BLaER1 (cell line): ENCODE results near the gene PLPPR4.

Experiments used
- H3K27ac ChIP-seq: shearing (Covaris generic); formaldehyde crosslinking; 2 replicates; pipeline ENCODE4 v1.8.1; 2022
- H3K27me3 ChIP-seq: shearing (Covaris generic); formaldehyde crosslinking; 2 replicates; pipeline ENCODE4 v1.8.1; 2022
- H3K36me3 ChIP-seq: shearing (Covaris generic); formaldehyde crosslinking; 2 replicates; pipeline ENCODE4 v1.8.1; 2022
- H3K4me1 ChIP-seq: shearing (Covaris generic); formaldehyde crosslinking; 2 replicates; pipeline ENCODE4 v1.8.1; 2022
- H3K4me2 ChIP-seq: shearing (Covaris generic); formaldehyde crosslinking; 2 replicates; pipeline ENCODE4 v1.8.1; 2022
- H3K4me3 ChIP-seq: shearing (Covaris generic); formaldehyde crosslinking; 2 replicates; pipeline ENCODE4 v1.8.1; 2022
- H3K9ac ChIP-seq: shearing (Covaris generic); formaldehyde crosslinking; 2 replicates; pipeline ENCODE4 v1.8.1; 2022
- H3K9me3 ChIP-seq: shearing (Covaris generic); formaldehyde crosslinking; 2 replicates; pipeline ENCODE4 v1.8.1; 2022
- H4K20me1 ChIP-seq: shearing (Covaris generic); formaldehyde crosslinking; 2 replicates; pipeline ENCODE4 v1.8.1; 2022
- Cebpa-rat ChIP-seq: shearing (Covaris generic); IDR thresholded peaks from 2 replicates; pipeline ENCODE4 v1.8.1; 2022

Gene PLPPR4

GRCh38 chr1:99292886-99293285, 28.6 kb downstream of the PLPPR4 start:
- H3K4me2 ChIP-seq = no peak overlapping the region
- H3K36me3 ChIP-seq = no peaks in the 10 kb centered on the region
- no peak overlapping the region for H3K27ac ChIP-seq
- TF ChIP-seq Cebpa-rat = no peak
- H3K4me1 ChIP-seq = no peaks in the 10 kb centered on the region
- no peak overlapping the region for H3K4me3 ChIP-seq
- peaks cover 4% of the 10 kb centered on the region; the same call in 1 of the 2 replicates for H3K9me3 ChIP-seq
- H3K9ac ChIP-seq = no peak overlapping the region
- no peaks in the 10 kb centered on the region for H3K27me3 ChIP-seq
- no peaks in the 10 kb centered on the region for H4K20me1 ChIP-seq

DNA sequence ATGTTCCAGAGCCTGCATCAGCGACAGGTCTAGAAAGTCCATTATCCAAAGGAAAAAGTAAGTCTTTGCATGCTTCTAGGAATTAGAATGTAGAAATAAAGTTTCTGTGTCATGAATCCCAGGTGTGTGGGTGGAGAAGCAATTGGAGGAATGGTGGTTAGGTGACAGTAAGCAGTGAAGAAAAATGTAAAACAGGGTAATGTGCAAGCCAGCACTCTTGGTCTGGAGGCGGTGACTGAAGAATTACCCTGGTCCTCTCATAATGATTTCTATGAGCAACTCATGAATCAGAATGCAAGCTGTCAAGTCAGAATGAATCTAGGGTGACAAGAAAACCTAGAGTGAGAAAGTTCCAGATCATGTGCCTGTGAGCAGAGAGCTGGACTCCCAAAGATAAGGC, 33.6 kb downstream of the PLPPR4 start:
- H3K4me3 ChIP-seq = no peak overlapping the region
- no peak overlapping the region for H3K27ac ChIP-seq
- no peaks in the 10 kb centered on the region for H3K27me3 ChIP-seq
- H3K9ac ChIP-seq = no peak overlapping the region
- H3K4me2 ChIP-seq = no peak overlapping the region
- no peak for TF ChIP-seq Cebpa-rat
- no peaks in the 10 kb centered on the region for H3K4me1 ChIP-seq
- H3K9me3 ChIP-seq = no peaks in the 10 kb centered on the region
- H3K36me3 ChIP-seq = no peaks in the 10 kb centered on the region
- no peaks in the 10 kb centered on the region for H4K20me1 ChIP-seq

DNA sequence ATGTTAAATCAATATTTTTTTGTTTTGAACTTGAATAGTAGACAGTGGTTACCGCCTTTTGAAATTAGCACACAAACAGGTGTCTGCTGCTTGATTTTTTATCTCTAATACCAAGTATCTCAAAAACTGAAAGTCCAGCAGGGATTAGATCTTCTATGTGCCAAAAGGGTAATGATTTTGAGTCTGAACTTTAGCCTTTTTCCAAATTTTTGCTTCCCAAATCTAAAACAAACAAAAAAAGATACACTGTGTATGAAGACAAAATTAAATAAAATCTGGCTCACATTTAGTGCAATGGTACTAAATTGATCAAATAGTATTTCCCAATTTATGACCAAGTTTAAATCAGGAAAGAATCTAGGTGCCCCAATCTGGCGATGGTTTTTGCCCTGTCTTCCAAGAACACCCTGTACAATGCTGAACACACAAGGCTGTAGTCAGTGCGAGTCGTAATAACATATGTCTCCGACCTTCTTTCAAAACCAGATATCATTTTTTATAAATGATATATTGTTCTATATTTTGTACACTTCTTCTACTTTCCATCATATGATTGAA, 40.5 kb downstream of the PLPPR4 start:
- Histone ChIP-seq H4K20me1 (no peaks in the 10 kb centered on the region), H3K27ac (no peak overlapping the region), H3K36me3 (no peaks in the 10 kb centered on the region), H3K9ac (no peak overlapping the region), H3K4me2 (no peak overlapping the region), H3K4me1 (no peaks in the 10 kb centered on the region), H3K4me3 (no peak overlapping the region), H3K27me3 (no peaks in the 10 kb centered on the region), H3K9me3 (no peaks in the 10 kb centered on the region)
- TF ChIP-seq Cebpa-rat = no peak

DNA sequence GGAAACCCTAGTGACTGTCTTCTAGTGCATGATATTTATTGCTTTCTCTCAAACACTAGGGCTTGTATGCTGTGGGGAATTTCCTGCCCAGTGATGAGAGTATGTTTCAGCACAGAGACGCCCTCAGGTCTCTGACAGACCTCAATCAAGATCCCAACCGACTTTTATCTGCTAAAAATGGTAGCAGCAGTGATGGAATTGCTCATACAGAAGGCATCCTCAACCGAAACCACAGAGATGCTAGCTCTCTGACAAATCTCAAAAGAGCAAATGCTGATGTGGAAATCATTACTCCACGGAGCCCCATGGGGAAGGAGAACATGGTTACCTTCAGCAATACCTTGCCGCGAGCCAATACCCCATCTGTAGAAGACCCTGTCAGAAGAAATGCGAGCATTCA, 41.3 kb downstream of the PLPPR4 start:
- H4K20me1 ChIP-seq = no peaks in the 10 kb centered on the region
- no peaks in the 10 kb centered on the region for H3K4me1 ChIP-seq
- H3K36me3 ChIP-seq = no peaks in the 10 kb centered on the region
- H3K27me3 ChIP-seq = no peaks in the 10 kb centered on the region
- no peak for TF ChIP-seq Cebpa-rat
- no peaks in the 10 kb centered on the region for H3K9me3 ChIP-seq
- no peak overlapping the region for H3K9ac ChIP-seq
- H3K4me2 ChIP-seq = no peak overlapping the region
- no peak overlapping the region for H3K4me3 ChIP-seq
- no peak overlapping the region for H3K27ac ChIP-seq

GRCh38 chr1:99306056-99306455, 41.8 kb downstream of the PLPPR4 start:
- Histone ChIP-seq H3K4me2 (no peak overlapping the region), H3K36me3 (no peaks in the 10 kb centered on the region), H3K27ac (no peak overlapping the region), H4K20me1 (no peaks in the 10 kb centered on the region), H3K9me3 (no peaks in the 10 kb centered on the region), H3K27me3 (no peaks in the 10 kb centered on the region), H3K4me3 (no peak overlapping the region), H3K4me1 (no peaks in the 10 kb centered on the region), H3K9ac (no peak overlapping the region)
- TF ChIP-seq Cebpa-rat = no peak

DNA sequence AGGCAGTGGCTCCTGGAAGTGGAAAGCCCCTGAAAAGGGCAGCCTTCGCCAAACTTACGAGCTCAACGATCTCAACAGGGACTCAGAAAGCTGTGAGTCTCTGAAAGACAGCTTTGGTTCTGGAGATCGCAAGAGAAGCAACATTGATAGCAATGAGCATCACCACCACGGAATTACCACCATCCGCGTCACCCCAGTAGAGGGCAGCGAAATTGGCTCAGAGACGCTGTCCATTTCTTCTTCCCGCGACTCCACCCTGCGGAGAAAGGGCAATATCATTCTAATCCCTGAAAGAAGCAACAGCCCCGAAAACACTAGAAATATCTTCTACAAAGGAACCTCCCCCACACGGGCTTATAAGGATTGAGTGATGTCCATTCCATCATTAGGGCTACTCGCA, 42.4 kb downstream of the PLPPR4 start:
- Histone ChIP-seq H3K4me3 (no peak overlapping the region), H3K9ac (no peak overlapping the region), H3K36me3 (no peaks in the 10 kb centered on the region), H4K20me1 (no peaks in the 10 kb centered on the region), H3K9me3 (no peaks in the 10 kb centered on the region), H3K4me2 (no peak overlapping the region), H3K27me3 (no peaks in the 10 kb centered on the region), H3K4me1 (no peaks in the 10 kb centered on the region), H3K27ac (no peak overlapping the region)
- no peak for TF ChIP-seq Cebpa-rat

DNA sequence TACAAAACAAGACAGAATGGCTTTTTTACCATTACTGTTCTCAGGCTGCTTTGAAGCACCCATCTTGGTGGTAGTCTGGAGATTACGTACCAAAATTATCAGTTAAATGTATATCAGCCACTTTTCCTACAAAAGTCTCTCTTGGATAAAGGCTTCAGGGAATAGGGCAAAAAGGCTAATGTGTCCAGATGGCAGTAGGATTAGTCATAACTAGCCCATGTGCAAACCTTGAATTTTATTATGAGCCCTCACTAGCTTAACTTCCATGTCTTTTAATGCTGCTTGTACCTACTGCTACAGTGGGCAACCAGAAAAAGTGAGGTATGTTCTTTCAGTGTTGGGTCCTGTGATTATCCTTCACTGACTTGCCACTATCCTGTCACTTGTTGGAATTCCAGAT, 51.0 kb downstream of the PLPPR4 start:
- Histone ChIP-seq H3K4me2 (no peak overlapping the region), H3K9ac (no peak overlapping the region), H3K4me3 (no peak overlapping the region), H3K4me1 (no peaks in the 10 kb centered on the region), H3K27me3 (no peaks in the 10 kb centered on the region), H3K9me3 (no peaks in the 10 kb centered on the region), H4K20me1 (no peaks in the 10 kb centered on the region), H3K27ac (no peak overlapping the region), H3K36me3 (no peaks in the 10 kb centered on the region)
- TF ChIP-seq Cebpa-rat = no peak

- no peak overlapping the region for H3K4me3 ChIP-seq
- no peaks in the 10 kb centered on the region for H4K20me1 ChIP-seq
- no peaks in the 10 kb centered on the region for H3K36me3 ChIP-seq
- H3K9me3 ChIP-seq = no peaks in the 10 kb centered on the region
- no peak overlapping the region for H3K27ac ChIP-seq
- no peaks in the 10 kb centered on the region for H3K4me1 ChIP-seq
- no peak for TF ChIP-seq Cebpa-rat
- H3K9ac ChIP-seq = no peak overlapping the region
- no peak overlapping the region for H3K4me2 ChIP-seq
- no peaks in the 10 kb centered on the region for H3K27me3 ChIP-seq
Measured at GRCh38 chr1:99326215-99326949, 62.1 kb downstream of the PLPPR4 start.

DNA sequence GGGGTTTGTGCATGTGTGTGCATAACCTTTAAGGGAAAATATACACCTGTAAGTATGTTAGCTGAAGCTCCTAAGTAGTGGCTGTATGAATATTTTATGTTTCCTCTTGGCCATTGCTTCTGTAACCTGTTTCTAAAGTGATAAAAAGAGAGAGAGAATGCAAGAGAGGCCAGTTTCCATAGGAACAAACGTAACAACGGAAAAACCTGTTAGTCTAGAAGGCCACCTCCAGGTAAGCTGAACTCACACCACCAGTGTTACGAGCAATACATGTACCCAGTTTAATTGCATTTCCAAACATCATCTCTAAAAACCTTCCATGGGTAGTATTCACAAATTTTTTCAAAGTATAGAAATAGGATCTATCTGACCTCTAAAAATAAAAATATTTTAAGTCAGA, 63.1 kb downstream of the PLPPR4 start:
- Histone ChIP-seq H3K4me1 (no peaks in the 10 kb centered on the region), H3K9ac (no peak overlapping the region), H3K36me3 (no peaks in the 10 kb centered on the region), H3K9me3 (no peaks in the 10 kb centered on the region), H3K4me3 (no peak overlapping the region), H3K27ac (no peak overlapping the region), H4K20me1 (no peaks in the 10 kb centered on the region), H3K4me2 (no peak overlapping the region), H3K27me3 (no peaks in the 10 kb centered on the region)
- TF ChIP-seq Cebpa-rat = no peak

DNA sequence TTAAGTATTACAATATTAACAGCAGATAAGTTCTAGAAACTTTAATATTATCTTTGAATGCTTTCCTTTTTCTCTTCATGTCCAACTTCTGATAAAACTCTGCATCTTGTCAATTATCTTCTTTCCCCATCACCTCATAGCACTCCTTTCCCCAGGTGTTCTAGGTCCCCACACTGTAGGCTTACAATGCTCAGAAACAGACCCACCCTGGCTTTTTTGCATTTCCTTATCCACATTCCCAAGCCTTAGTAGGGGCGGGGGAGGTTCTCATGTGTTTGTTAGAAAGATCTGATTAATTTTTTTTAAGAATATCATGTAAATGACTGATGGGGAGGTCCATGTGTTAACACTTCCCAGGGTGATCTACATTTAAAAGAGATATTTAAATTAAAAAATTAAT, 63.9 kb downstream of the PLPPR4 start:
- no peak overlapping the region for H3K4me3 ChIP-seq
- no peak overlapping the region for H3K27ac ChIP-seq
- H3K9me3 ChIP-seq = no peaks in the 10 kb centered on the region
- H3K9ac ChIP-seq = no peak overlapping the region
- no peaks in the 10 kb centered on the region for H4K20me1 ChIP-seq
- TF ChIP-seq Cebpa-rat = no peak
- no peaks in the 10 kb centered on the region for H3K4me1 ChIP-seq
- H3K27me3 ChIP-seq = no peaks in the 10 kb centered on the region
- H3K4me2 ChIP-seq = no peak overlapping the region
- H3K36me3 ChIP-seq = no peaks in the 10 kb centered on the region
